GM18508 (cell line): ENCODE results near the gene STAU1.
"Not testable (repeated sequence)": the region's sequence is repeated elsewhere in the genome, so short reads cannot be mapped to it uniquely, and the experiment has no call there.

Experiments
- ATAC-seq: cut with Tn5 transposase; IDR thresholded peaks from one replicate; pipeline ENCODE4 v1.9.1; 2021; ENCODE audit warnings: moderate number of reproducible peaks; ENCODE audit not compliant: insufficient read depth, unreplicated experiment

The STAU1 gene

DNA sequence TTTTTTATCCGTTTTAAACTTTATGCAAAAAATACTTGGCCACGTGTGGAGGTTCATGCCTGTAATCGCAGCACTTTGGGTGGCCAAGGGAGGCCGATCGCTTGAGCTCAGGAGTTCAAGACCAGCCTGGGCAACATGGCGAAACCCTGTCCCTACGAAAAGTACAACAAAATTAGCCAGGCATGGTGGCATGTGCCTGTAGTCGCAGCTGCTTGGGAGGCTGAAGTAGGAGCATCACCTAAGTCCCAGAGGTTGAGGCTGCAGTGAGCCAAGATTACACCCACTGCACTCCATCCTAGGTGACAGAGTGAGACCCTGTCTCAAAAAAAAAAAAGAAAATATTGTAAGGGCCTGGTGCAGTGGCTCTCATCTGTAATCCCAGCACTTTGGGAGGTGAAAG is 97.0 kb downstream of the STAU1 start:
- ATAC-seq: no peak

DNA sequence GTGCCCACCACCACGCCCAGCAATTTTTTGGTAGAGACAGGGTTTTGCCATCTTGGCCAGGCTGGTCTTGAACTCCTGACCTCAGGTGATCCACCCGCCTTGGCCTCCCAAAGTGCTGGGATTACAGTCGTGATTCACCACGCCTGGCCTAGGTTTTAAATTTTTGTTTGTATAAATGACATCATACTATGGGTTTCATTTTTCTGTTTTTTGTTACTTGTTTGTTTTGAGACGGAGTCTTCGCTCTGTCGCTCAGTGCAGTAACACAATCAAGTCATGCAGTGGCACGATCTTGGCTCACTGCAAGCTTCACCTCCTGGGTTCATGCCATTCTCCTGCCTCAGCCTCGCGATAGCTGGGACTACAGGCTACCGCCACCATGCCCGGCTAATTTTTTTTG is 105.8 kb downstream of the STAU1 start:
- ATAC-seq: not testable (repeated sequence)

DNA sequence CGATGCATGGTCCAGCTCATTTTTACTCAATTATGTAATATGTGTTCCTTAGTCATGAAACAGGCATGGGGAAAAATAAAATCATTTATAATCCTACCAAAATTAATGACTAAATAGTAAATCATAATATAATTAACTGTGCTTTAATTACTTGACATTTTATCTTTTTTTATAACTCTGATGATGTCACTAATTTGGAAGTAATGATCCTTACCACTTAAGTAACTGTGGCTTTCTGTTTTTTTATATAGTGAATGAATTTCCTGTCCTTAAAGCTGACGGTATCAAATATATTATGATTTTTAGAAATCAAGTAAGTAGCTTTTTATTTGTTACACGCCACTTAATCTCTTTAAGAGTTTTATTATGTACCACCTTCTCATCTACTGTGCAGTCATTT is 109.8 kb downstream of the STAU1 start:
- ATAC-seq: no peak

DNA sequence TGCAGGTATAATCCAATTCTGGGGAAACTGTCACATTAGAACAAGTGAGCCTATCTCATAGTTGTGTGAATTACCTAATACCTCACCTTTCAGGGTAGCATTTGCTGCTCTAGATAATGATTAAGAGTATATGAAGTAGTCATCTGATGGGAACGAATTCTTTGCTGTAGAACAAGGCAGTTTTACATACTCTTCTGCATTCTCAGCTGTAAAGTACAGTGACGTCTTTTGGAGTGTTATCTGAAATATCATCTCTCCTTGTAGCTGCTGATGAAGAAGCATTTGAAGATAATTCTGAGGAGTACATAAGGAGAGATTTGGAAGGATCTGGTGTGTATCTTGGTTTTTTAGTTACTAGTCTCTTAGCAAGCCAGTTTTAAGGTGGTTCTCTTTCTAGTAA is 113.6 kb downstream of the STAU1 start:
- ATAC-seq: no peak
